Neural progenitor cell (in vitro differentiated cells): ENCODE results near the gene OLFML2A.

Source experiments
- EZH2 ChIP-seq: fragments of 200-600 bp; sonication (generic); IDR thresholded peaks from 2 replicates; pipeline ENCODE4 v1.6.1; 2017; ENCODE audit warnings: antibody characterized with exemption, mild to moderate bottlenecking, moderate library complexity
- TF ChIP-seq, protein P1 (sequence below): fragments of 200-600 bp; sonication (generic); IDR thresholded peaks from 2 replicates; pipeline ENCODE4 v1.5.1; 2017; ENCODE audit warnings: antibody characterized with exemption, mild to moderate bottlenecking

DNA sequence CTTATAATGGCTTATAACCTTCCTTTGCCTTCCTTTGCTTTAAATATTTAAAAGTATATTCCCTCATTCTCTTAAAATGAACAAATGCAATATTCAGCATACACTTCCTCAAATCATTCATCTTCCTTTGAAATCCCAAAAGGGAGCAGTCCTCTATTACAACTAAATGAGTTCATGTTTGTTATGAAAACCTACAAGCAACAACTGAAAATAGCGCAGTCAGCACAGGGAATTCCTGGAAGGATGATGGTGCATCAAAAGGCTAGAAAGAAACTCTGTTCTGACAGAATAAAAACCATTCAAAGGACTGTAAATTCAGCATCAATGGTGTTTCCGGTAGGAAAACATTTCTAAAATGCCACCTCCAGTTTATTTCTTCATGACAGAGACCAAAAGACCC, 9.1 kb upstream of the OLFML2A start:
- TF ChIP-seq EZH2 = no peak
- TF ChIP-seq, protein P1, sequence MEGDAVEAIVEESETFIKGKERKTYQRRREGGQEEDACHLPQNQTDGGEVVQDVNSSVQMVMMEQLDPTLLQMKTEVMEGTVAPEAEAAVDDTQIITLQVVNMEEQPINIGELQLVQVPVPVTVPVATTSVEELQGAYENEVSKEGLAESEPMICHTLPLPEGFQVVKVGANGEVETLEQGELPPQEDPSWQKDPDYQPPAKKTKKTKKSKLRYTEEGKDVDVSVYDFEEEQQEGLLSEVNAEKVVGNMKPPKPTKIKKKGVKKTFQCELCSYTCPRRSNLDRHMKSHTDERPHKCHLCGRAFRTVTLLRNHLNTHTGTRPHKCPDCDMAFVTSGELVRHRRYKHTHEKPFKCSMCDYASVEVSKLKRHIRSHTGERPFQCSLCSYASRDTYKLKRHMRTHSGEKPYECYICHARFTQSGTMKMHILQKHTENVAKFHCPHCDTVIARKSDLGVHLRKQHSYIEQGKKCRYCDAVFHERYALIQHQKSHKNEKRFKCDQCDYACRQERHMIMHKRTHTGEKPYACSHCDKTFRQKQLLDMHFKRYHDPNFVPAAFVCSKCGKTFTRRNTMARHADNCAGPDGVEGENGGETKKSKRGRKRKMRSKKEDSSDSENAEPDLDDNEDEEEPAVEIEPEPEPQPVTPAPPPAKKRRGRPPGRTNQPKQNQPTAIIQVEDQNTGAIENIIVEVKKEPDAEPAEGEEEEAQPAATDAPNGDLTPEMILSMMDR = no peak
